ENCODE measurements around the gene ZNF93. TPM values are rescaled to one million over a fixed set of nuclear protein-coding genes. Genes with fewer than 3 reads are reported as not detected.
"Not testable (repeated sequence)": the region's sequence is repeated elsewhere in the genome, so short reads cannot be mapped to it uniquely, and the experiment has no call there.

ZNF93 gene
- total RNA-seq: 10 to 100 TPM in 2 of 8 experiments, 1 to 10 TPM in 3, under 1 TPM in 3; 0.61 to 20.5 (median 7.4) TPM

DNA sequence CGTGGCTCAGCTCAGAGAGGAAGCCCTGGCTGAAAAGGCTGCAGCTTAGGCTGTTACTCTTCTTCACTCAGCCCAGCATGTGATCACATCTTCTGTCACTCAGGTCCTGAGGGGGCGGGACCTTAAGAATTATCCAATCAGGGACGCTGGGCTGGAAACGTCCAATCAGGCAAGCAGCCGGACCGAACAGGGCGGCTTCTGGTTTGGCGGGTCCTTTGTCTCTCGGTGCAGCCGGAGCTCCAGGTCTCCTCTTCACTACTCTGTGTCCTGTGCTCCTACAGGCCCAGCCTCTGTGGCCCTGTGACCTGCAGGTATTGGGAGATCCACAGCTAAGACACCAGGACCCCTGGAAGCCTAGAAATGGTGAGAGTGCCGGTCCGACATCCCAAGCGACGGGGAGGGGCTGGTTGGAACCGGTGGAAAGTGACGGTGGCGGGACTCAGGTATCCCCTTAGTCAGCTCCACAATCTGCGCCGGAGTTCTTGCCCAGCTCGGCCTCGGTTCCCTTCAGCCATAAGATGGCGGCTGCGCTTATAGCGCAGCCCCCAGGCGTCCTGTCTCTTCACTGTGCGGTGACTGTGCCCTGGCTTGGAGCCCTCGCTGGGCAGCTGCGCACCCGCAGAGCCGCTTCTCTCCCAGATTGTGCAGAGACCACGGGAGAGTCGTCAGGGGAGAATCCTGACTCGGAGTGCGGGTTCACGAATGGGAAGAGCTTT is at the start of gene ZNF93:
Gene ZNF93 (plus strand): TSS at position 218 of the 716 bp plus-strand sequence. CDS start 143 bp downstream, at position 361.
- H3K4me1 ChIP-seq (replicated peaks in 1 of 2): no peaks in the 10 kb centered on the region
- H3K27ac ChIP-seq: peak within 1 kb of the TSS; percentile 87
- H3K4me3 ChIP-seq: peak within 1 kb of the TSS; percentile 59 to 81 (median 67)
- peak; percentile 85 to 97 (median 94) for ATAC-seq (replicated peaks in 6 of 8)
- in situ Hi-C loops (cut with MboI; ENCODE audit: low pct_unique_long_range_greater_than_20kb in 2 of 9, low sequenced_read_pairs in 9 of 9, unreplicated experiment in 9 of 9): no loop called here
- 0 to 10% (median 0%) methylated on average over 2 to 18 of the region's 35 CpGs for WGBS, 10 experiments

DNA sequence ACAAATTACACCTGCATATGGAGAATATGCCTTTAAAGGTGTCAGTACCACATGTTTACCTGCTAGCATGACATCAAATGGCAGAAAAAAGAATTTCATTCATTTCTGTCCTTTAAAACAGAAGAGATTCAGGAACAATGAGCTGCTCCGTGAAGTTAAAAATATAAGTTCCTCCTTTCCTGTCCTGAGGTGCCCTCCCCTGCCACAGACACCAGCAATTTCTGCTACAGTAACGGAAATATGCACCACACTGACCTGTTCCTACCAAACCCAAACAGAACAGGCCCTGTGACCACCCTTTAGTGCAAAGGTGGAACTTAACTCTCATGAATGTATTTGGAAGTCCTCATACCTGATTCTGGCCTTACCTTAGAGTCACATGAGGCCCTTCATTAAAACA is 49.0 kb upstream of the ZNF93 start:
- ATAC-seq (replicated peaks in 6 of 8); H3K4me3 ChIP-seq; H3K4me1 ChIP-seq (replicated peaks in 1 of 2); in situ Hi-C loops (cut with MboI; ENCODE audit: low pct_unique_long_range_greater_than_20kb in 2 of 9, low sequenced_read_pairs in 9 of 9, unreplicated experiment in 9 of 9); H3K27ac ChIP-seq: not testable (repeated sequence)
- 0 to 100% (median 69%) methylated on average over 1 to 2 of the region's 2 CpGs; no CpG with 5 or more reads in 1 of the 10 experiments for WGBS, 10 experiments

DNA sequence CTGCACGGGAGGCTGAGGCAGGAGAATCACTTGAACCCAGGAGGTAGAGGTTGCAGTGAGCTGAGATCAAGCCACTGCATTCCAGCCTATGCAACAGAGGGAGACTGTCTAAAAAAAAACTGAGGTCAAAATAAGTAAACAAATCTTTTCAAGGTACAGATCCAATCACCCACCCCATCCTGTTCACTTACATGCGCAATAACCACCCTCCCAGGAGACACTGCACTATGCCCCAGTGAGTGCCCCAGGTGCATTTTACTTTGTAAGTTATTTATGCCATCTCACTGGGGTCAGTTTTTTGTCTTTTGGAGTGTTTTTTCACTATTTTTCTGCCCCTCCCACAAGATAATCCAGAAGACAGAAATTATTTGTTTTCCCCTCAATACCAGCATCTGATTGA is 42.0 kb upstream of the ZNF93 start:
- no peak overlapping the region for H3K4me3 ChIP-seq
- 40 to 100% (median 87%) methylated on average over 1 to 2 of the region's 2 CpGs; no CpG with 5 or more reads in 2 of the 10 experiments for WGBS, 10 experiments
- in situ Hi-C loops (cut with MboI; ENCODE audit: low pct_unique_long_range_greater_than_20kb in 2 of 9, low sequenced_read_pairs in 9 of 9, unreplicated experiment in 9 of 9): no loop called here
- H3K4me1 ChIP-seq (replicated peaks in 1 of 2): no peaks in the 10 kb centered on the region
- no peak overlapping the region for H3K27ac ChIP-seq
- no peak for ATAC-seq (replicated peaks in 6 of 8)

DNA sequence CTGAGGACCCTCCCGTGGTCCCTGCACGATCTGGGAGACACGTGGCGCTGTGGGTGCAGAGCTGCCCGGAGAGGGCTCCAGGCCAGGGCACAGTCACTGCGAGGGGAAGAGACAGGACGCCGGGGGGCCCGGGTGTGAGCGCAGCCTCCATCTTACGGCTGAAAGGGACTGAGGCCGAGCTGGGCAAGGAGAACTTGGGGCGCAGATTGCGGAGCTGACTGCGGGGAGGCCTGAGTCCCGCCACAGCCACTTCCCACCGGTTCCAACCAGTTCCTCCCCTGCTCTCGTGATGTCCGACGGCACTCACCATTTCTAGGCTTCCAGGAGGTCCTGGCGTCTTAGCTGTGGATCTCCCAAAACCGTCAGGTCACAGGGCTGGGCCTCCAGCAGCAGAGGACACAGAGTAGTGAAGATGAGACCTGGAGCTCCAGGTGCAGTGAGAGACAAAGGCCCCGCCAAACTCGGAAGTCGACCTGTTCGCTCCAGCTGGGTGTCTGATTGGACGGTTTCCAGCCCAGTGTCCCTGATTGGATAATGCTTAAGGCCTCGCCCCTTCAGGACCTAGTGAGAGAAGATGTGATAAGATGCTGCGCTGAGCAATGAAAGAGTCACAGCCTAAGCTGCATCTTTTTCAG is 39.9 kb upstream of the ZNF93 start:
- ATAC-seq (replicated peaks in 6 of 8): no peak
- WGBS, 10 experiments: 0 to 100% (median 50%) methylated on average over 1 to 8 of the region's 29 CpGs; no CpG with 5 or more reads in 3 of the 10 experiments
- Histone ChIP-seq H3K4me1 (replicated peaks in 1 of 2) (no peaks in the 10 kb centered on the region), H3K4me3 (peak overlapping the region in 1 of 5 donors; percentile 17), H3K27ac (no peak overlapping the region)
- in situ Hi-C loops (cut with MboI; ENCODE audit: low pct_unique_long_range_greater_than_20kb in 2 of 9, low sequenced_read_pairs in 9 of 9, unreplicated experiment in 9 of 9): no loop called here

DNA sequence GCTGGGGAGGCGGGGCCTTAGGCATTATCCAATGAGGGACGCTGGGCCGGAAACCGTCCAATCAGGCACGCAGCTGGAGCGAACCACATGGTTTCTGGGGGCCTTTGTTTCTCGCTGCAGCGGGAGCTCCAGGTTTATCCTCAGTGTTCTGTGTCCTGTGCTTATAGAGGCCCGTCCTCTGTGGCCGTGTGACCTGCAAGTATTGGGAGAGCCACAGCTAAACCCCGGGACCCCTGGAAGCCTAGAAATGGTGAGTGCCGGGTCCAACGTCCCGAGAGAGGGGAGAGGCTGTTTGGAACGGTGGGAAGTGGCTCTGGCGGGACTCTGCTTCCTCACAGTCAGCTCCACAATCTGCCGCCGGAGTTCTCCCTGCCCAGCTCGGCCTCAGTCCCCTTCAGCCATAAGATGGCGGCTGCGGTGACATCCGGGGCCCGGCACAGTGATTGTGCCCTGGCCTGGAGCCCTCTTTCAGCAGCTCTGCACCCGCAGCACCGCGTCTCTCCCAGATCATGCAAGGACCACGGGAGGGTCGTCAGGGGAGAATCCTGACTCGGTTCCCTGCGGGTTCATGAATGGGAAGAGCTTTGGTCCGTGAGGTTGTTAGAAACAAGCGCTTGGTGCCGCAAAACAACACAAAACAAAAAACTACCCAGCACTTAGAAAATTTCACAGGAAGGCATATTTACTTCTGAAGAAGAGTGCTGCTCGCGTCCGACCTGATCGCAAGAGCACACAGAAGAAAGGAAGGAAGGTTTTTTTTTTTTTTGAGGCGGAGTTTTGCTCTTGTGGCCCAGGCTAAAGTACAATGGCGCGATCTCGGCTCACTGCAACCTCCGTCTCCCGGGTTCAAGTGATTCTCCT is 34.8 kb upstream of the ZNF93 start, which contains the start of gene ZNF253:
Gene ZNF253 (plus strand): TSS at position 133 of the 861 bp plus-strand sequence. CDS start 115 bp downstream, at position 248.
- H3K4me1 ChIP-seq (replicated peaks in 1 of 2): peaks cover 2 to 4% of the 10 kb centered on the region in 2 donors
- 0 to 34% (median 3%) methylated on average over 3 to 19 of the region's 43 CpGs; no CpG with 5 or more reads in 1 of the 10 experiments for WGBS, 10 experiments

DNA sequence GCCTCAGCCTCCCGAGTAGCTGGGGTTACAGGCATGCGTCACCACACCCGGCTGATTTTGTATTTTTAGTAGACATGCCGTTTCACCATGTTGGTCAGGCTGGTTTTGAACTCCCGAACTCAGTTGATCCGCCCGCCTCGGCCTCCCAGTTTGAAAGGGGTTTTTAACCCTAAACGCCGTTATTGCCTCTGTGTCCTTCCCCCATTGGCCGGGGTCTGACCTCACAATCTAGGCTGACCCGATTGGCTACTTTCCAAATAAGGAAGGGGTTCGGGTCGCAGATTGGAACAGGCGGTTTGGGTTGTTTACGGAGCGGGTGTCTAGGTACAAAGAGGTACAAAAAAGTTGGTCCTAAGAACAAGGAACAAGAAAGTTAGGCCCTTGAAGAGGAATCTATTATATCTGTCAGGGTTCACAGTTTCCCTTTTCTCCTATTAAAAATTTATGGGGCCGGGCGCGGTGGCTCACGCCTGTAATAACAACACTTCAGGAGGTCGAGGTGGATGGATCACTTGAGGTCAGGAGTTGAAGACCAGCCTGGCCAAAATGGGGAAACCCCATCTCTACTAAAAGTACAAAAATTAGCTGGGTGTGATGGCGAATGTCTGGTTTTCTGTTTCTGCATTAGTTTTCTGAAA is 34.0 kb upstream of the ZNF93 start:
- in situ Hi-C loops (cut with MboI; ENCODE audit: low pct_unique_long_range_greater_than_20kb in 2 of 9, low sequenced_read_pairs in 9 of 9, unreplicated experiment in 9 of 9): no loop called here
- WGBS, 10 experiments: 0 to 52% (median 10%) methylated on average over 2 to 17 of the region's 23 CpGs; no CpG with 5 or more reads in 1 of the 10 experiments
- Histone ChIP-seq H3K4me3 (peak overlapping the region; percentile 55 to 97 (median 72)), H3K4me1 (replicated peaks in 1 of 2) (peaks cover 2 to 4% of the 10 kb centered on the region in 2 donors), H3K27ac (peak overlapping the region; percentile 96 to 98)
- ATAC-seq (replicated peaks in 6 of 8): no peak

More for the DNA sequence above, 34.8 kb upstream of the ZNF93 start, which contains the start of gene ZNF253:
- in situ Hi-C loops (cut with MboI; ENCODE audit: low pct_unique_long_range_greater_than_20kb in 2 of 9, low sequenced_read_pairs in 9 of 9, unreplicated experiment in 9 of 9): no loop called here
- peak within 1 kb of the TSS; percentile 96 to 98 for H3K27ac ChIP-seq
- peak; percentile 96 to 98 (median 98) for ATAC-seq (replicated peaks in 6 of 8)
- H3K4me3 ChIP-seq: peak within 1 kb of the TSS; percentile 55 to 97 (median 72)

DNA sequence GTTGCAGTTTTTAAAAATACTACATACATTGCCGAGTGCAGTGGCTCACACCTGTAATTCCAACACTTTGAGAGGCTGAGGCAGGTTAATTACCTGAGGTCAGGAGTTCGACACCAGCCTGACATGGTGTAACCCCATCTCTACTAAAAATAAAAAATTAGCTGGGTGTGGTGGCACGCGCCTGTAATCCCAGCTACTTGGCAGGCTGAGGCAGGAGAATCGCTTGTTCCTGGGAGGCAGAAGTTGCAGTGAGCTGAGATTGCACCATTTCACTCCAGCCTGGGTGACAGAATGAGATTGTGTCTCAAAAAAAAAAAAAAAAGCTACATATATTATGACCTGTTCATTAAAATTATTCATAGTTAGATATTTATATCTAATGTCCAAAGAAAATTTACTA is 30.7 kb upstream of the ZNF93 start:
- ATAC-seq (replicated peaks in 6 of 8); in situ Hi-C loops (cut with MboI; ENCODE audit: low pct_unique_long_range_greater_than_20kb in 2 of 9, low sequenced_read_pairs in 9 of 9, unreplicated experiment in 9 of 9): not testable (repeated sequence)
- 60 to 100% (median 93%) methylated on average over 1 to 5 of the region's 5 CpGs; no CpG with 5 or more reads in 2 of the 10 experiments for WGBS, 10 experiments

DNA sequence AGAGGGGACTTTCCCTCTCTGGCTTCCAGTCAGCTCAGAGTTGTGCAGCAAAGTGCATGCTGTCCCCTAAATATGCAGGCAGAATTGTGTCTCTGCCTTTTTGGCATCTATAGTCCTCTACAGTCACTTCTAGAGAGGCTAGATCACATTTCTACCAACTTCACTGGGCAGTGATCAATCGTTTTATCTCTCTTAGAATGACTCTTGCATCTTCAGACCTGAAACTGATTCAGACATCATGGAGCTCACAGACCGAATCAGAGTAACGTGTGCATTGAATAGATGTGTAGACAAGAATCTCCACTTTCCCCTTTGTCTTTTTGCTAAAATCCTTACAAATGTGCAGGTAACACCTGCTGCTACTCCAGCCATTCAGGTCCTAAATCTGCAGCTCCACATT is 28.8 kb upstream of the ZNF93 start:
- Histone ChIP-seq H3K4me1 (replicated peaks in 1 of 2) (peaks cover 2 to 4% of the 10 kb centered on the region in 2 donors), H3K4me3 (no peak overlapping the region), H3K27ac (no peak overlapping the region)
- no peak for ATAC-seq (replicated peaks in 6 of 8)
- 17 to 100% (median 77%) methylated on average over 1 to 3 of the region's 3 CpGs; no CpG with 5 or more reads in 2 of the 10 experiments for WGBS, 10 experiments
- in situ Hi-C loops (cut with MboI; ENCODE audit: low pct_unique_long_range_greater_than_20kb in 2 of 9, low sequenced_read_pairs in 9 of 9, unreplicated experiment in 9 of 9): no loop called here

More for the DNA sequence above, 30.7 kb upstream of the ZNF93 start:
- not testable (repeated sequence) for H3K4me3 ChIP-seq; H3K4me1 ChIP-seq (replicated peaks in 1 of 2); H3K27ac ChIP-seq

DNA sequence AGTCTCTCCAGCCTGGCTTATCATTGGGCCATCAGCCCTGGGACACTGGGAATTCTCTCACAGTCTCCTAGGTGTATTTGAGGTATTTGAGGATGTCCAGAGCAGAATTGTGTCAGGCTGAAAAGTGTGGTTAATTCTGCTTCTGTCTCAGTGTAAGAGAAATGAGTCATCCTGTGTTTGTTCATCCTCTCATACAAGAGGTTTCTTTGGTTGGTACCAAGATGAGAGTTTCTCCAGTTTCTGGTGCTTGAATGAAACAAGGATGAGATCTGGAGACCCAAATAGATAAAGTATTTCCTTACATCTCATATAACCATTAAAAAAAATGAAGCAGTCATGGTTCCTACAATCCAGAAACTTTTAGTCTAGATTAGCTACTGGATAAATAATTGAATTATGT is 27.4 kb upstream of the ZNF93 start:
- in situ Hi-C loops (cut with MboI; ENCODE audit: low pct_unique_long_range_greater_than_20kb in 2 of 9, low sequenced_read_pairs in 9 of 9, unreplicated experiment in 9 of 9): no loop called here

DNA sequence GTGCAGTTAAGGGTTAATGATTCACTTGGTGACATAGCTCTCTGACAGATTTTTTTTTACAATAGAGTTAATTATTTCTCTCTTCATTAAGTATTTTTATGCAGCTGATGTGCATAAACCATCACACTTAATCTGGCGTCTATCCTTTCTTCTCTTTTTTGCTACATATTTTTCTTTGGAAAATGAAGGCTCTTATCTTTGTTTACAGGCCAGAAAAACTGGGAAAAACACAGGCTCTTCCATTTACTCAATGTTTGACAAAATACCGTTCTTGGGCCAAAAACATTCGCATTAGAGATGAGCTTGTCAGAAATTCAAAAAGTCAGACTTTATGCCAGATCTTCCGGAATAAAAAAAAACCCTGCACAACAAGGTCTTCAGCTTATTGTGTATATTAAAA is 23.0 kb upstream of the ZNF93 start:
- H3K4me1 ChIP-seq (replicated peaks in 1 of 2): no peaks in the 10 kb centered on the region
- H3K27ac ChIP-seq: no peak overlapping the region
- no peak for ATAC-seq (replicated peaks in 6 of 8)
- in situ Hi-C loops (cut with MboI; ENCODE audit: low pct_unique_long_range_greater_than_20kb in 2 of 9, low sequenced_read_pairs in 9 of 9, unreplicated experiment in 9 of 9): no loop called here
- WGBS, 10 experiments: 49 to 100% (median 93%) methylated on average over 1 to 4 of the region's 4 CpGs
- no peak overlapping the region for H3K4me3 ChIP-seq

More for the DNA sequence above, 27.4 kb upstream of the ZNF93 start:
- Histone ChIP-seq H3K4me3 (no peak overlapping the region), H3K4me1 (replicated peaks in 1 of 2) (no peaks in the 10 kb centered on the region), H3K27ac (no peak overlapping the region)
- ATAC-seq (replicated peaks in 6 of 8): no peak

DNA sequence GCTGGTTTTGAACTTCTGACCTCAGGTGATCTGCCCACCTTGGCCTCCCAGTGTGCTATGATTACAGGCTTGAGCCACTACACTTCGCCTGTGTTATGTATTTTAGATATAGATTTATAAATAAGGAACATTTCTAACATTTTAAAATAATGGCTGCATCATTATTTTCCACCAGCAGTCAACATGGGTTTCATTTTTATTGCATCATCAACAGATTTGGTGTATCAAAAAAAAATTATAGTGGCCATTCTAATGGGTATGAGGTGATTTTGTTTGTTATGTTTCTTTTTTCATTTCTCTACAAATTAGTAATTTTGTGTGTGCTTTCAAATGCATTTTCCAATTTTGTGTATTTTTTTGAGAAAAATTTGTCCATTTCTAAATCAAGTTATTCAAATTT is 16.2 kb upstream of the ZNF93 start:
- ATAC-seq (replicated peaks in 6 of 8): no peak
- Histone ChIP-seq H3K4me3 (no peak overlapping the region), H3K4me1 (replicated peaks in 1 of 2) (no peaks in the 10 kb centered on the region), H3K27ac (no peak overlapping the region)
- in situ Hi-C loops (cut with MboI; ENCODE audit: low pct_unique_long_range_greater_than_20kb in 2 of 9, low sequenced_read_pairs in 9 of 9, unreplicated experiment in 9 of 9): no loop called here
- 38 to 86% (median 57%) methylated on average over 1 of the region's 1 CpG; no CpG with 5 or more reads in 4 of the 10 experiments for WGBS, 10 experiments
